Transverse colon (tissue), 3 donors: ENCODE data around the gene ANXA5.

Experiments used
- CTCF ChIP-seq, 5 experiments: fragments of 200-600 bp in 3 of 5; fragments of 450-650 bp in 2 of 5; sonication (generic) in 3 of 5; IDR thresholded peaks; 1 replicate in 2 of 5; 2 replicates in 3 of 5; pipeline ENCODE4 v1.5.1; 2016 to 2017; ENCODE audit warnings: antibody characterized with exemption in 5 of 5, inconsistent platforms in 3 of 5, mild to moderate bottlenecking in 2 of 5, moderate library complexity in 1 of 5
- EP300 ChIP-seq: sonication (generic); formaldehyde crosslinking; IDR thresholded peaks from one replicate; pipeline ENCODE4 v1.6.1; 2017; ENCODE audit warnings: antibody characterized with exemption, low read depth

- no peak for TF ChIP-seq EP300
- no peak for TF ChIP-seq CTCF (IDR thresholded peaks at IDR 0.05)
Measured at GRCh38 chr4:121655320-121656268, 41.2 kb downstream of the ANXA5 start.
